Esophagus muscularis mucosa (tissue), 4 donors: ENCODE results near the gene MEF2C. TPM values are rescaled to one million over a fixed set of nuclear protein-coding genes. Genes with fewer than 3 reads are reported as not detected.
A peak's percentile ranks its signal among the peaks of the same experiment; 100 is the strongest.

Experiments
- DNase-seq: peaks from one replicate; pipeline ENCODE4 v3.0.0-alpha.2; 2017; ENCODE audit errors: extremely low spot score
- H3K27ac ChIP-seq, 4 donors: fragments of 200-600 bp; sonication (generic); replicated peaks in 1 of 4; 1 replicate in 3 of 4; 2 replicates in 1 of 4; pipeline ENCODE4 v1.5.1; 2016 to 2019; ENCODE audit warnings: mild to moderate bottlenecking in 1 of 4
- H3K27me3 ChIP-seq, 4 donors: fragments of 200-600 bp; sonication (generic); one replicate each; pipeline versions ENCODE4 v1.5.1 to v1.6.0; 2016 to 2019
- H3K36me3 ChIP-seq, 4 donors: fragments of 200-600 bp; sonication (generic); one replicate each; pipeline ENCODE4 v1.5.1; 2016 to 2019
- H3K4me1 ChIP-seq, 4 donors: fragments of 200-600 bp; sonication (generic); one replicate each; pipeline ENCODE4 v1.5.1; 2016 to 2019
- H3K4me3 ChIP-seq, 4 donors: fragments of 200-600 bp; sonication (generic); 1 replicate in 2 of 4; 2 replicates in 2 of 4; pipeline ENCODE4 v1.5.1; 2016 to 2019; ENCODE audit warnings: mild to moderate bottlenecking in 4 of 4, moderate library complexity in 1 of 4
- H3K9me3 ChIP-seq, 4 donors: fragments of 200-600 bp; sonication (generic); 1 replicate in 3 of 4; 2 replicates in 1 of 4; pipeline ENCODE4 v1.5.1; 2016 to 2019
- EP300 ChIP-seq: sonication (generic); formaldehyde crosslinking; IDR thresholded peaks from one replicate; pipeline ENCODE4 v1.6.1; 2017; ENCODE audit warnings: antibody characterized with exemption
- POLR2A ChIP-seq: fragments of 450-650 bp; IDR thresholded peaks from one replicate; pipeline ENCODE4 v1.6.1; 2017; ENCODE audit warnings: antibody characterized with exemption, moderate library complexity, mild to moderate bottlenecking, low read depth
- POLR2AphosphoS5 ChIP-seq, 2 donors: sonication (generic); formaldehyde crosslinking; IDR thresholded peaks; one replicate each; pipeline ENCODE4 v1.6.1; 2017; ENCODE audit warnings: antibody characterized with exemption in 2 of 2
- WGBS: methylation state at CpG from one replicate; pipeline ENCODE4 v1.1.5; 2018; 5-methylcytosine and 5-hydroxymethylcytosine counted together
- intact Hi-C: fragments of 100-400 bp; cut with DNase I; formaldehyde crosslinking; loops from one replicate; pipeline ENCODE4 v1.15.1; 2023
- total RNA-seq, 4 donors: library from RNA; depleted of rRNA; stranded (reverse); fragments of >200 nt; gene quantifications; one replicate each; pipeline versions ENCODE4 v1.1.0 to v1.2.1, GENCODE V29; 2016
- TF ChIP-seq, protein P1 (sequence below), 3 experiments: fragments of 200-600 bp in 2 of 3; fragments of 450-650 bp in 1 of 3; sonication (generic) in 2 of 3; IDR thresholded peaks; one replicate each; pipeline ENCODE4 v1.5.1; 2017 to 2019; ENCODE audit warnings: antibody characterized with exemption in 3 of 3, mild to moderate bottlenecking in 2 of 3, moderate library complexity in 1 of 3

Gene MEF2C
- total RNA-seq, 4 donors from 2014 or later: 20.8 to 34.3 (median 29.0) TPM

DNA sequence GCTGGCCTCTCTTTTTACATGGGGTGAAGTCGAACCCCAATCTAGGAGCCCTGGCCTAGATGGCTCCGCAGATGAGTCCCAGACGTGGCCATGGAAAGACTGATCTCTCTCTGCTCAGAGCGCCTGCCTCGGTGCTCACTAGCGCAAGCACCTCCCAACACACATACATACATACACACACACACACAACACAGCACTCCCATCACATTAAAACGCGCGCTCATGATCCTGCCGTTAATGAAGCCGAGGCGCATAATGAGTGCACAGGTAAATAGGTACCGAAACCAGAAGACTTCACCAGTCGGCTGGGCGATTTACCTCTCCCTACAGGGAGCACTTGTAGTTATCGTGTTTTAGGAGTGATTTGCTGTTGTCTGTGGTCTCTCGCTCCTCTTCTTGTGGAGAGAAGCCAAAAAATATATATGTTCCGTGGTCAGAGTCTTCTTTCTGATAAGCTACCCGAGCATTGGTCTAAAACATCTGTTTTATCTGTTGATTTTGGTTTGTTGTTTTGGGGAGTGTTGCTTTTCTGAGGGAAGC lies 207.7 kb downstream of the MEF2C start:
- TF ChIP-seq, protein P1, sequence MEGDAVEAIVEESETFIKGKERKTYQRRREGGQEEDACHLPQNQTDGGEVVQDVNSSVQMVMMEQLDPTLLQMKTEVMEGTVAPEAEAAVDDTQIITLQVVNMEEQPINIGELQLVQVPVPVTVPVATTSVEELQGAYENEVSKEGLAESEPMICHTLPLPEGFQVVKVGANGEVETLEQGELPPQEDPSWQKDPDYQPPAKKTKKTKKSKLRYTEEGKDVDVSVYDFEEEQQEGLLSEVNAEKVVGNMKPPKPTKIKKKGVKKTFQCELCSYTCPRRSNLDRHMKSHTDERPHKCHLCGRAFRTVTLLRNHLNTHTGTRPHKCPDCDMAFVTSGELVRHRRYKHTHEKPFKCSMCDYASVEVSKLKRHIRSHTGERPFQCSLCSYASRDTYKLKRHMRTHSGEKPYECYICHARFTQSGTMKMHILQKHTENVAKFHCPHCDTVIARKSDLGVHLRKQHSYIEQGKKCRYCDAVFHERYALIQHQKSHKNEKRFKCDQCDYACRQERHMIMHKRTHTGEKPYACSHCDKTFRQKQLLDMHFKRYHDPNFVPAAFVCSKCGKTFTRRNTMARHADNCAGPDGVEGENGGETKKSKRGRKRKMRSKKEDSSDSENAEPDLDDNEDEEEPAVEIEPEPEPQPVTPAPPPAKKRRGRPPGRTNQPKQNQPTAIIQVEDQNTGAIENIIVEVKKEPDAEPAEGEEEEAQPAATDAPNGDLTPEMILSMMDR (IDR thresholded peaks at IDR 0.05): no peak
- TF ChIP-seq POLR2AphosphoS5 (IDR thresholded peaks at IDR 0.05) (no peak), POLR2A (no peak), EP300 (no peak)
- Histone ChIP-seq H3K36me3 (no peaks in the 10 kb centered on the region), H3K9me3 (no peaks in the 10 kb centered on the region), H3K4me1 (peaks cover 28 to 44% (median 33%) of the 10 kb centered on the region in 4 donors), H3K4me3 (peak overlapping the region; percentile 45 to 56 (median 49)), H3K27ac (peak overlapping the region; percentile 2 to 59 (median 32)), H3K27me3 (peaks cover 6 to 100% (median 91%) of the 10 kb centered on the region in 4 donors)
- 20% methylated on average over 18 of the region's 19 CpGs for WGBS
- no peak for DNase-seq
- intact Hi-C loops: loop anchor here (5.0 kb wide), 1 partner anchor 533 kb away; no protein-coding TSS in a partner anchor

- peak in 1 of 2 donors; percentile 14 for TF ChIP-seq POLR2AphosphoS5 (IDR thresholded peaks at IDR 0.05)
- no peak for TF ChIP-seq POLR2A
- H3K27me3 ChIP-seq: peaks cover 4 to 100% (median 89%) of the 10 kb centered on the region in 4 donors
- no peaks in the 10 kb centered on the region for H3K9me3 ChIP-seq
- 1% methylated on average over 17 of the region's 78 CpGs for WGBS
- peaks cover 21 to 39% (median 28%) of the 10 kb centered on the region in 4 donors for H3K4me1 ChIP-seq
- H3K4me3 ChIP-seq: peak overlapping the region; percentile 45 to 56 (median 49)
- DNase-seq: no peak
- peak overlapping the region in 3 of 4 donors; percentile 26 to 59 (median 39) for H3K27ac ChIP-seq
- intact Hi-C loops: loop anchor here (5.0 kb wide), 1 partner anchor 532 kb away; no protein-coding TSS in a partner anchor
- H3K36me3 ChIP-seq: no peaks in the 10 kb centered on the region
Observed at GRCh38 chr5:88674356-88675167, 208.4 kb downstream of the MEF2C start.

DNA sequence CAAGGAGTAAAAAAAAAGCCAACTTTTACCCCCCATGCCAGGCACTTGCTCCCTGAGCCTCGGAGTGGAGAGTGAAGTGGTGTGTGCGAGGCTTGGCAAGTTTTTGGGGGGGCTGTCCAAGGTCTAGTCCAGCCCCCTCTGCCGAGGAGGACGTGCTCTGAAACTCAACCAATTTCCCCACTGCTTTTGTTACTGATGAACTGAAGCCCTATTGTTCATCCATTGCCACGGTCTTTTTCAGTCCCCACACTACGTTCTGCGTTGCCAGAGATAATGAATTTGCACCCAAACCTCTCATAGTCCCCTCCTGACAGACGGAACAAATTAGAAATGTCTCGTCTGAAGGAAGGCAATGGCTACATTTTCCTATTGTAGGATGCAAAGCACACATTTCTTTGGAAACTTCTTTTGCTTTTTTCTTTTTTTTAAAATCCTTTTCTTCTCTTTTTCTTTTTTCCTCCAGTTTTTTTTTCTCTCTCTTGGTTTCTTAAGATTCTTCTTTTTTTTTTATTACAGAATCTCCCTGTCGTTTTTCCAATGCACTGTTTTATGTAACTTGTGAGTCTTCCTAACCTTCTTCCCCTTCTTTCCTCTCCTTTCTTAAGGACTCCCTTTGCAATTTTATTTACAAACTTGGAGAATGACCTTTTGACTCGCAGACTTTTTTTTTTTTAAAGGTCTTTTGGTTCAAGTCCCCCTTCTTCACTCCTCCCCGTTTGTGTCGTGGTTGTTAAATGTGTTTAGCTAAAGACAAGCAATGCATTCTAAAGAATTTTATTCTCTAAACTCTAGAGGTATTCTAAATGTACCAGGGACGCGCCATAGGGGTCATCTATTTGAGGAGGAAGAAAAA lies 209.5 kb downstream of the MEF2C start:
- WGBS: 8% methylated on average over 15 of the region's 15 CpGs
- no peak for DNase-seq
- no peaks in the 10 kb centered on the region for H3K36me3 ChIP-seq
- intact Hi-C loops: no loop called here
- TF ChIP-seq EP300: no peak
- TF ChIP-seq POLR2A: no peak
- TF ChIP-seq POLR2AphosphoS5 (IDR thresholded peaks at IDR 0.05): peak in 1 of 2 donors; percentile 24
- TF ChIP-seq, protein P1 (IDR thresholded peaks at IDR 0.05): no peak
- H3K4me3 ChIP-seq: peak overlapping the region; percentile 45 to 56 (median 49)
- no peaks in the 10 kb centered on the region for H3K9me3 ChIP-seq
- peak overlapping the region in 1 of 4 donors; percentile 59 for H3K27ac ChIP-seq
- peaks cover 21 to 37% (median 27%) of the 10 kb centered on the region in 4 donors for H3K4me1 ChIP-seq
- peaks cover 4 to 98% (median 89%) of the 10 kb centered on the region in 4 donors for H3K27me3 ChIP-seq

- peak overlapping the region; percentile 29 to 41 (median 34) for H3K4me3 ChIP-seq
- intact Hi-C loops: no loop called here
- peaks cover 4 to 98% (median 89%) of the 10 kb centered on the region in 4 donors for H3K27me3 ChIP-seq
Observed at GRCh38 chr5:88672644-88673252, 210.2 kb downstream of the MEF2C start.

More at GRCh38 chr5:88672644-88673252, 210.2 kb downstream of the MEF2C start:
- Histone ChIP-seq H3K27ac (peak overlapping the region in 1 of 4 donors; percentile 8), H3K36me3 (no peaks in the 10 kb centered on the region), H3K9me3 (no peaks in the 10 kb centered on the region), H3K4me1 (peaks cover 21 to 32% (median 26%) of the 10 kb centered on the region in 4 donors)
- 5% methylated on average over 37 of the region's 39 CpGs for WGBS
- no peak for TF ChIP-seq POLR2AphosphoS5 (IDR thresholded peaks at IDR 0.05)
- no peak for TF ChIP-seq POLR2A
- no peak for TF ChIP-seq EP300
- TF ChIP-seq, protein P1 (IDR thresholded peaks at IDR 0.05): no peak
- DNase-seq: no peak
